Measurements from ENCODE around the gene PRSS33. TPM values are rescaled to one million over a fixed set of nuclear protein-coding genes. Genes with fewer than 3 reads are reported as not detected.

The PRSS33 gene
- total and polyA plus RNA-seq, 2 of the 8 experiments (the other 6 are each of a cell fraction or from before 2014, with no cell fraction given), result 0.09 TPM; not detected in 1

DNA sequence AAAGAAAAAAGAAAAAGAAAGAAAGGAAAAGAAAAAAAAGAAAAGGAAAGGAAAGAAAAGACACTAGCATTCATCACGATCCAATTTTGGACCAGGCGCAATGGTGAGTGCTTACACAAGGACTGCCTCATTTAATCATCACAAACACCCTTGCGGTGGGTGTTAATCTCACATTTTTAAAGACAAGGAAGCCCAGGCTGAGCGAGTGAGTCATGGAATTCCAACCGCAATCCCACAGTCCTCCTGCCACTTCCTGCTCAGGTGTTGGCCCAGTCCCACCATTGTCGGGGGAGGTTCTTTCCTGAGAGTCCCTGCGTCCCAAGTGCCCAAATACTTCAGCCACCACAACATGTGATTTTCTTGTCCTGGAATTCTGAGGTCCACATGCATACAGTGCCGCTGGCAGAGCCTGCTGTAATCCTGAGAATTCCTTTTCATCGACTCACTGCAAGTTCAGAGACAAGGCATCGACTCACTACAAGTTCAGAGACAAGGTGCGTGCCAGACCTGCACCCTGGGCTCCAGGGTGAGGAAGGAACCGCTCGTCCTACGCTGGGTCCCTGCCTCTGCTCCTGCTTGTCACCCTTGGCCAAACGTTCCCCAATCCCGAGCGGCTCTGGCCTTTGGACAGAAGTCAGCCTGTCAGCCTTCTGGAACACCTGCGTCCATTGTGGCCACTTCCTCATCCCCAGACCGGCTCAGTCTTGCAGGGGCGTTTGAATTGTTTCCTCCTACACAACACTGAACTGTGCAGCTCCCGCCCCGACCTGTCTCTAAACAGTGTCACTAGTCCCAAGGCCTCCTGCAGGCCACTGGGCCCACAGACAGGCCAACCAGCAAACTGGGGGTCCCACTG is 48.5 kb upstream of the PRSS33 start:
- POLR2A ChIA-PET (ENCODE audit: partially characterized antibody), result interaction anchor here (1.7 kb wide), 1 partner anchor 12 kb away, joined by 3 read pairs; no protein-coding TSS in a partner anchor

More for the DNA sequence above, 48.5 kb upstream of the PRSS33 start:
- peaks cover 14% of the 10 kb centered on the region; the same call in 1 of the 2 replicates for H3K23me2 ChIP-seq (ENCODE audit: low read depth, low read length)
- WGBS, 2 experiments (ENCODE audit: extremely low coverage in 1 of 2, insufficient coverage in 1 of 2, insufficient read length in 1 of 2, insufficient replicate concordance in 2 of 2, low coverage in 1 of 2, low lambda C conversion rate in 2 of 2, missing lambda C conversion rate in 1 of 2), result 74% methylated on average over 22 of the region's 22 CpGs; no CpG with 5 or more reads in 1 of the 2 experiments
- peak overlapping the region; percentile 93 for H3K18ac ChIP-seq (ENCODE audit: extremely low read depth, low read length)
- peak overlapping the region; percentile 93 for H2BK5ac ChIP-seq (ENCODE audit: low read depth, low read length)
- H3K27ac ChIP-seq (ENCODE audit: low read depth, low read length), result no peak overlapping the region
- no peak overlapping the region; a peak in 1 of 8 replicates for H3K4me3 ChIP-seq (ENCODE audit: extremely low read depth in 1 of 4, insufficient read depth in 2 of 4, low read depth in 3 of 4, low read length in 4 of 4)
- CTCF ChIA-PET (ENCODE audit: partially characterized antibody), result interaction anchor here (0.6 to 1.3 kb wide), 2 partner anchors 10 to 32 kb away, joined by 3 to 4 read pairs; no protein-coding TSS in a partner anchor
- no peak overlapping the region for H3K56ac ChIP-seq (replicated peaks; ENCODE audit: insufficient read length, low read depth, low read length)
- no peak overlapping the region; a peak in 1 of 7 replicates for H3K9ac ChIP-seq (replicated peaks in 1 of 4; ENCODE audit: extremely low read depth in 1 of 4, low read depth in 3 of 4, low read length in 3 of 4)
- H4K91ac ChIP-seq (replicated peaks; ENCODE audit: insufficient read length, low read length), result peak overlapping the region; percentile 37
- H3K14ac ChIP-seq (ENCODE audit: insufficient read length), result no peak overlapping the region
- TF ChIP-seq JUND (IDR thresholded peaks at IDR 0.05; ENCODE audit: low read length) (0 out of 2 replicates have a peak, but pooled peaks have one; percentile 66), SAP30 (IDR thresholded peaks at IDR 0.05; ENCODE audit: insufficient read depth, insufficient replicate concordance, low read length) (no peak)
- H3K4me1 ChIP-seq (replicated peaks in 1 of 4; ENCODE audit: control insufficient read depth in 3 of 4, insufficient read depth in 4 of 4, low read length in 3 of 4), result peaks cover 0 to 9% (median 2%) of the 10 kb centered on the region in 4 experiments; a peak in 5 of 7 replicates
- DNase-seq (ENCODE audit: low read depth in 1 of 2, low spot score in 2 of 2) (peak in 1 of 2 experiments; percentile 72), FAIRE-seq (no peak)
- no peak overlapping the region for H3K23ac ChIP-seq (ENCODE audit: insufficient read length)
- H3K79me1 ChIP-seq (ENCODE audit: low read depth, low read length), result no peaks in the 10 kb centered on the region
- no peaks in the 10 kb centered on the region for H3K9me3 ChIP-seq (ENCODE audit: insufficient read depth in 2 of 2, low read depth in 1 of 2, low read length in 1 of 2)
- H2BK12ac ChIP-seq (ENCODE audit: low read depth, low read length), result peak overlapping the region; percentile 96
- peak overlapping the region; percentile 93; the same call in 1 of the 2 replicates for H2BK20ac ChIP-seq (ENCODE audit: low read length)
- H2BK15ac ChIP-seq (ENCODE audit: low read length), result peak overlapping the region; percentile 81; the same call in 1 of the 2 replicates
- H3K4ac ChIP-seq (replicated peaks; ENCODE audit: insufficient read length, low read depth, low read length), result peak overlapping the region; percentile 63
- peak overlapping the region; percentile 47; the same call in 1 of the 2 replicates for H2AFZ ChIP-seq (ENCODE audit: low read length)
- H4K8ac ChIP-seq (ENCODE audit: extremely low read depth, insufficient read depth, low read length), result no peak overlapping the region
- H3K27me3 ChIP-seq (replicated peaks in 1 of 4; ENCODE audit: control insufficient read depth in 3 of 4, extremely low read depth in 1 of 4, insufficient read depth in 3 of 4, low read length in 3 of 4), result peaks cover 0 to 2% (median 0%) of the 10 kb centered on the region in 4 experiments; a peak in 1 of 7 replicates
- no peaks in the 10 kb centered on the region for H3K36me3 ChIP-seq (ENCODE audit: control insufficient read depth in 2 of 4, insufficient read depth in 4 of 4, low read length in 3 of 4)
- H3K79me2 ChIP-seq (ENCODE audit: control insufficient read depth in 1 of 2, insufficient read depth in 2 of 2, low read length in 2 of 2), result no peaks in the 10 kb centered on the region
- H4K5ac ChIP-seq (ENCODE audit: insufficient read length, low read depth, low read length), result peak overlapping the region; percentile 25
- peak overlapping the region; percentile 93 for H2AK5ac ChIP-seq (ENCODE audit: low read depth, low read length)
- H2BK120ac ChIP-seq (replicated peaks; ENCODE audit: low read depth, low read length), result no peak overlapping the region
- H3K4me2 ChIP-seq (ENCODE audit: insufficient read depth in 1 of 2, low read depth in 2 of 2, low read length in 2 of 2), result 0 out of 4 replicates have a peak overlapping the region, but pooled peaks of 1 of the 2 experiments have one; percentile 13
- peaks cover 0 to 2% of the 10 kb centered on the region in 2 experiments for H4K20me1 ChIP-seq (replicated peaks in 1 of 2; ENCODE audit: control insufficient read depth in 1 of 2, insufficient read depth in 2 of 2, low read length in 2 of 2)
